SK-N-SH treated with all-trans-retinoic acid at 6 μM for 48 hours (cell line): Measurements from ENCODE around the gene CDK12.

Experiments
- ATAC-seq: fragments of 200-7000 bp; cut with Tn5 transposase; 3 replicates; pipeline ENCODE4 v1.9.1; 2020; ENCODE audit warnings: mild to moderate bottlenecking, moderate library complexity
- ARNTL ChIP-seq: fragments of 450-650 bp; formaldehyde crosslinking; IDR thresholded peaks from 2 replicates; pipeline ENCODE4 v1.5.0; 2020; ENCODE audit warnings: low read depth, mild to moderate bottlenecking, moderate library complexity, borderline replicate concordance
- BACH2 ChIP-seq: fragments of 250-450 bp; sonication (Bioruptor Pico); IDR thresholded peaks from 2 replicates; pipeline ENCODE4 v1.9.0; 2021; ENCODE audit warnings: mild to moderate bottlenecking, borderline replicate concordance
- CREB5 ChIP-seq: fragments of 250-450 bp; sonication (Bioruptor Pico); IDR thresholded peaks from 2 replicates; pipeline ENCODE4 v1.5.1; 2020; ENCODE audit warnings: low read depth, mild to moderate bottlenecking, moderate library complexity
- CSDC2 ChIP-seq: fragments of 250-450 bp; sonication (Bioruptor Pico); IDR thresholded peaks from 2 replicates; pipeline ENCODE4 v1.5.0; 2020; ENCODE audit warnings: mild to moderate bottlenecking, moderate library complexity
- CSRNP3 ChIP-seq: fragments of 250-450 bp; sonication (Bioruptor Pico); IDR thresholded peaks from 2 replicates; pipeline ENCODE4 v1.5.1; 2021; ENCODE audit warnings: mild to moderate bottlenecking, moderate library complexity
- ESRRG ChIP-seq: fragments of 250-450 bp; sonication (Bioruptor Pico); IDR thresholded peaks from 2 replicates; pipeline ENCODE4 v1.6.1; 2021; ENCODE audit warnings: mild to moderate bottlenecking
- GLIS3 ChIP-seq: fragments of 250-450 bp; sonication (Bioruptor Pico); IDR thresholded peaks from 2 replicates; pipeline ENCODE4 v1.5.0; 2020; ENCODE audit warnings: mild to moderate bottlenecking, moderate library complexity
- ISL1 ChIP-seq: fragments of 250-450 bp; sonication (Bioruptor Pico); IDR thresholded peaks from 2 replicates; pipeline ENCODE4 v2.1.2; 2022; ENCODE audit warnings: mild to moderate bottlenecking, moderate library complexity
- OSR1 ChIP-seq: fragments of 250-450 bp; sonication (Bioruptor Pico); IDR thresholded peaks from 2 replicates; pipeline ENCODE4 v1.8.0; 2022; ENCODE audit warnings: moderate library complexity, mild to moderate bottlenecking, inconsistent platforms
- PPARA ChIP-seq: fragments of 250-450 bp; sonication (Bioruptor Pico); IDR thresholded peaks from 2 replicates; pipeline ENCODE4 v1.5.0; 2020; ENCODE audit warnings: mild to moderate bottlenecking, borderline replicate concordance
- RARB ChIP-seq: fragments of 250-450 bp; sonication (Bioruptor Pico); IDR thresholded peaks from 2 replicates; pipeline ENCODE4 v1.8.0; 2021; ENCODE audit warnings: mild to moderate bottlenecking, moderate library complexity
- TCF4 ChIP-seq: fragments of 250-450 bp; sonication (Bioruptor Pico); IDR thresholded peaks from 2 replicates; pipeline ENCODE4 v1.8.0; 2021; ENCODE audit warnings: mild to moderate bottlenecking, moderate library complexity, borderline replicate concordance
- ZC3H10 ChIP-seq: fragments of 250-450 bp; sonication (Bioruptor Pico); IDR thresholded peaks from 2 replicates; pipeline ENCODE4 v1.5.1; 2021; ENCODE audit warnings: mild to moderate bottlenecking, moderate library complexity
- ZFP3 ChIP-seq: fragments of 250-450 bp; sonication (Bioruptor Pico); IDR thresholded peaks from 2 replicates; pipeline ENCODE4 v1.5.0; 2020; ENCODE audit warnings: mild to moderate bottlenecking, moderate library complexity
- ZFP30 ChIP-seq: fragments of 450-650 bp; formaldehyde crosslinking; IDR thresholded peaks from 2 replicates; pipeline ENCODE4 v1.5.0; 2022; ENCODE audit warnings: mild to moderate bottlenecking, moderate library complexity
- ZNF565 ChIP-seq: fragments of 450-650 bp; formaldehyde crosslinking; conservative IDR thresholded peaks from 2 replicates; pipeline ENCODE4 v1.5.0; 2020; ENCODE audit warnings: low read depth, mild to moderate bottlenecking, moderate library complexity
- ZNF70 ChIP-seq: fragments of 450-650 bp; formaldehyde crosslinking; IDR thresholded peaks from 2 replicates; pipeline ENCODE4 v1.5.0; 2020; ENCODE audit warnings: mild to moderate bottlenecking, moderate library complexity
- ZNF8 ChIP-seq: fragments of 450-650 bp; formaldehyde crosslinking; IDR thresholded peaks from 2 replicates; pipeline ENCODE4 v1.5.0; 2020; ENCODE audit warnings: mild to moderate bottlenecking, moderate library complexity
- TF ChIP-seq, protein P1 (sequence below): fragments of 250-450 bp; sonication (Bioruptor Pico); IDR thresholded peaks from 2 replicates; pipeline ENCODE4 v1.8.0; 2020; ENCODE audit warnings: mild to moderate bottlenecking, moderate library complexity, borderline replicate concordance
- TF ChIP-seq, protein P2 (sequence below): fragments of 250-450 bp; sonication (Bioruptor Pico); IDR thresholded peaks from 2 replicates; pipeline ENCODE4 v1.5.0; 2020; ENCODE audit warnings: mild to moderate bottlenecking, moderate library complexity

Gene CDK12

GRCh38 chr17:39507511-39507910 lies 46.2 kb downstream of the CDK12 start:
- ATAC-seq, result no peak
- TF ChIP-seq PPARA (CRISPR knock-in tag) (no peak), ESRRG (CRISPR knock-in tag) (no peak), ISL1 (CRISPR knock-in tag) (no peak), RARB (CRISPR knock-in tag) (no peak), BACH2 (no peak), ZNF70 (CRISPR knock-in tag) (no peak), ZFP30 (no peak), ZC3H10 (CRISPR knock-in tag) (no peak), CREB5 (CRISPR knock-in tag) (no peak), OSR1 (CRISPR knock-in tag) (no peak)
- TF ChIP-seq, protein P1, sequence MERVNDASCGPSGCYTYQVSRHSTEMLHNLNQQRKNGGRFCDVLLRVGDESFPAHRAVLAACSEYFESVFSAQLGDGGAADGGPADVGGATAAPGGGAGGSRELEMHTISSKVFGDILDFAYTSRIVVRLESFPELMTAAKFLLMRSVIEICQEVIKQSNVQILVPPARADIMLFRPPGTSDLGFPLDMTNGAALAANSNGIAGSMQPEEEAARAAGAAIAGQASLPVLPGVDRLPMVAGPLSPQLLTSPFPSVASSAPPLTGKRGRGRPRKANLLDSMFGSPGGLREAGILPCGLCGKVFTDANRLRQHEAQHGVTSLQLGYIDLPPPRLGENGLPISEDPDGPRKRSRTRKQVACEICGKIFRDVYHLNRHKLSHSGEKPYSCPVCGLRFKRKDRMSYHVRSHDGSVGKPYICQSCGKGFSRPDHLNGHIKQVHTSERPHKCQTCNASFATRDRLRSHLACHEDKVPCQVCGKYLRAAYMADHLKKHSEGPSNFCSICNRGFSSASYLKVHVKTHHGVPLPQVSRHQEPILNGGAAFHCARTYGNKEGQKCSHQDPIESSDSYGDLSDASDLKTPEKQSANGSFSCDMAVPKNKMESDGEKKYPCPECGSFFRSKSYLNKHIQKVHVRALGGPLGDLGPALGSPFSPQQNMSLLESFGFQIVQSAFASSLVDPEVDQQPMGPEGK (CRISPR knock-in tag), result no peak

GRCh38 chr17:39508987-39509386 lies 47.7 kb downstream of the CDK12 start:
- TF ChIP-seq ARNTL (CRISPR knock-in tag) (no peak), CSRNP3 (no peak), OSR1 (CRISPR knock-in tag) (no peak), PPARA (CRISPR knock-in tag) (no peak), ZFP3 (CRISPR knock-in tag) (no peak), ZNF565 (CRISPR knock-in tag) (no peak), TCF4 (no peak), CSDC2 (CRISPR knock-in tag) (no peak)
- TF ChIP-seq, protein P2, sequence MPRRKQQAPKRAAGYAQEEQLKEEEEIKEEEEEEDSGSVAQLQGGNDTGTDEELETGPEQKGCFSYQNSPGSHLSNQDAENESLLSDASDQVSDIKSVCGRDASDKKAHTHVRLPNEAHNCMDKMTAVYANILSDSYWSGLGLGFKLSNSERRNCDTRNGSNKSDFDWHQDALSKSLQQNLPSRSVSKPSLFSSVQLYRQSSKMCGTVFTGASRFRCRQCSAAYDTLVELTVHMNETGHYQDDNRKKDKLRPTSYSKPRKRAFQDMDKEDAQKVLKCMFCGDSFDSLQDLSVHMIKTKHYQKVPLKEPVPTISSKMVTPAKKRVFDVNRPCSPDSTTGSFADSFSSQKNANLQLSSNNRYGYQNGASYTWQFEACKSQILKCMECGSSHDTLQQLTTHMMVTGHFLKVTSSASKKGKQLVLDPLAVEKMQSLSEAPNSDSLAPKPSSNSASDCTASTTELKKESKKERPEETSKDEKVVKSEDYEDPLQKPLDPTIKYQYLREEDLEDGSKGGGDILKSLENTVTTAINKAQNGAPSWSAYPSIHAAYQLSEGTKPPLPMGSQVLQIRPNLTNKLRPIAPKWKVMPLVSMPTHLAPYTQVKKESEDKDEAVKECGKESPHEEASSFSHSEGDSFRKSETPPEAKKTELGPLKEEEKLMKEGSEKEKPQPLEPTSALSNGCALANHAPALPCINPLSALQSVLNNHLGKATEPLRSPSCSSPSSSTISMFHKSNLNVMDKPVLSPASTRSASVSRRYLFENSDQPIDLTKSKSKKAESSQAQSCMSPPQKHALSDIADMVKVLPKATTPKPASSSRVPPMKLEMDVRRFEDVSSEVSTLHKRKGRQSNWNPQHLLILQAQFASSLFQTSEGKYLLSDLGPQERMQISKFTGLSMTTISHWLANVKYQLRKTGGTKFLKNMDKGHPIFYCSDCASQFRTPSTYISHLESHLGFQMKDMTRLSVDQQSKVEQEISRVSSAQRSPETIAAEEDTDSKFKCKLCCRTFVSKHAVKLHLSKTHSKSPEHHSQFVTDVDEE (CRISPR knock-in tag), result no peak
- ATAC-seq, result no peak

DNA sequence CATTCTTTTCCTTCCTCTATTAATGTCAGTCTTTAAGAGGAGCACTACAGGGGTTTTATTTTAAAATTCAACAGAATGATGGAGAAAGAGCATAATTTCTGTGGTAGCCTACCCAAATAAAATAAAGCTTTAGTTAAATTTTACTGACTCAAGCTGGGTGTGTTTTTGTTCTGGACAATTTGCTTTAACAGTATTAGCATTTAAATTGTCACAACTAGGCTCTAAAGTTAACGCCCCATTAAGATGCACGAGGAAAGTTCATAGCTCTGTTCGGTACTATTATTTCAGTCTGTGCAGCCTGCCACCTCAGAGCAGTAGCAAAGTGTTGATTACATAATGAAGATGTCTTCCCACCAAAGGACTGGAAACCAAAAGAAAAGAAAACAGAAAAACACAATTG lies 52.0 kb downstream of the CDK12 start:
- TF ChIP-seq TCF4 (no peak), OSR1 (CRISPR knock-in tag) (no peak), RARB (CRISPR knock-in tag) (no peak), CREB5 (CRISPR knock-in tag) (no peak), ARNTL (CRISPR knock-in tag) (no peak), CSDC2 (CRISPR knock-in tag) (no peak), BACH2 (no peak), ZNF70 (CRISPR knock-in tag) (no peak), ZNF8 (CRISPR knock-in tag) (no peak), ZFP3 (CRISPR knock-in tag) (no peak), GLIS3 (no peak), PPARA (CRISPR knock-in tag) (no peak)
- TF ChIP-seq, protein P2 (CRISPR knock-in tag), result no peak
- ATAC-seq, result no peak
